Natural killer cell (primary cell): Measurements from ENCODE around the gene VPS18. TPM values are rescaled to one million over a fixed set of nuclear protein-coding genes. Genes with fewer than 3 reads are reported as not detected.

ENCODE experiments used
- ATAC-seq, 3 donors: fragments of 150-1000 bp in 2 of 3; fragments of 200-7000 bp in 1 of 3; cut with Tn5 transposase; 1 replicate in 1 of 3; 2 replicates in 2 of 3; pipeline ENCODE4 v1.10.0; 2021; ENCODE audit warnings: mild to moderate bottlenecking in 2 of 3, moderate library complexity in 2 of 3
- DNase-seq, 2 donors: peaks; one replicate each; pipeline versions ENCODE4 v3.0.0 to v3.0.0-alpha.2; 2013 to 2021; ENCODE audit warnings: mixed read lengths in 1 of 2
- H3K27ac ChIP-seq: one replicate; pipeline ENCODE4 v1.5.1; 2013; ENCODE audit warnings: mild to moderate bottlenecking, low read length
- H3K27me3 ChIP-seq: one replicate; pipeline ENCODE4 v1.6.1; 2013; ENCODE audit warnings: low read length; ENCODE audit not compliant: control insufficient read depth, insufficient read depth
- H3K36me3 ChIP-seq: one replicate; pipeline ENCODE4 v1.6.1; 2013; ENCODE audit warnings: low read length; ENCODE audit not compliant: control insufficient read depth, insufficient read depth
- H3K4me1 ChIP-seq: one replicate; pipeline ENCODE4 v1.6.1; 2013; ENCODE audit warnings: low read length; ENCODE audit not compliant: control insufficient read depth, insufficient read depth
- H3K4me3 ChIP-seq: one replicate; pipeline ENCODE4 v1.5.1; 2013; ENCODE audit warnings: low read length
- H3K9me3 ChIP-seq: one replicate; pipeline ENCODE4 v1.6.1; 2013; ENCODE audit warnings: low read length; ENCODE audit not compliant: control insufficient read depth, insufficient read depth
- H3K27ac Mint-ChIP-seq, 2 donors: one replicate each; pipeline ENCODE4 v1.8.0; 2022; ENCODE audit warnings: mild to moderate bottlenecking in 2 of 2, mixed read lengths in 2 of 2, moderate library complexity in 1 of 2
- H3K27me3 Mint-ChIP-seq, 2 donors: one replicate each; pipeline ENCODE4 v1.8.0; 2022; ENCODE audit warnings: low read depth in 2 of 2, mixed read lengths in 2 of 2
- H3K36me3 Mint-ChIP-seq: one replicate; pipeline ENCODE4 v1.8.0; 2022; ENCODE audit warnings: mixed read lengths
- H3K4me1 Mint-ChIP-seq, 2 donors: one replicate each; pipeline ENCODE4 v1.8.0; 2022; ENCODE audit warnings: mixed read lengths in 2 of 2
- H3K4me3 Mint-ChIP-seq: one replicate; pipeline ENCODE4 v1.8.0; 2022; ENCODE audit warnings: mild to moderate bottlenecking, moderate library complexity, mixed read lengths
- H3K9me3 Mint-ChIP-seq, 2 donors: one replicate each; pipeline ENCODE4 v1.8.0; 2022; ENCODE audit warnings: mixed read lengths in 2 of 2
- WGBS: methylation state at CpG from one replicate; pipeline ENCODE4 v1.1.7; 2013; ENCODE audit warnings: missing lambda C conversion rate; ENCODE audit not compliant: insufficient coverage; 5-methylcytosine and 5-hydroxymethylcytosine counted together
- intact Hi-C: fragments of 100-400 bp; cut with micrococcal nuclease; formaldehyde crosslinking; loops from one replicate; pipeline ENCODE4 v1.14.2; 2022
- total RNA-seq, 4 donors: library from RNA; stranded (reverse); fragments of 120-200 nt in 1 of 4; gene quantifications; one replicate each; pipeline versions ENCODE4 v1.2.3 to v1.2.4, GENCODE V29; 2013 to 2022
- TF ChIP-seq, protein P1 (sequence below): fragments of 200-600 bp; IDR thresholded peaks from one replicate; pipeline ENCODE4 v1.8.0; 2022; ENCODE audit warnings: antibody characterized with exemption

VPS18 gene
- total RNA-seq, 3 donors from 2014 or later (not counting 1 experiment from before 2014, with no cell fraction given), result 30.8 to 35.6 (median 34.1) TPM

DNA sequence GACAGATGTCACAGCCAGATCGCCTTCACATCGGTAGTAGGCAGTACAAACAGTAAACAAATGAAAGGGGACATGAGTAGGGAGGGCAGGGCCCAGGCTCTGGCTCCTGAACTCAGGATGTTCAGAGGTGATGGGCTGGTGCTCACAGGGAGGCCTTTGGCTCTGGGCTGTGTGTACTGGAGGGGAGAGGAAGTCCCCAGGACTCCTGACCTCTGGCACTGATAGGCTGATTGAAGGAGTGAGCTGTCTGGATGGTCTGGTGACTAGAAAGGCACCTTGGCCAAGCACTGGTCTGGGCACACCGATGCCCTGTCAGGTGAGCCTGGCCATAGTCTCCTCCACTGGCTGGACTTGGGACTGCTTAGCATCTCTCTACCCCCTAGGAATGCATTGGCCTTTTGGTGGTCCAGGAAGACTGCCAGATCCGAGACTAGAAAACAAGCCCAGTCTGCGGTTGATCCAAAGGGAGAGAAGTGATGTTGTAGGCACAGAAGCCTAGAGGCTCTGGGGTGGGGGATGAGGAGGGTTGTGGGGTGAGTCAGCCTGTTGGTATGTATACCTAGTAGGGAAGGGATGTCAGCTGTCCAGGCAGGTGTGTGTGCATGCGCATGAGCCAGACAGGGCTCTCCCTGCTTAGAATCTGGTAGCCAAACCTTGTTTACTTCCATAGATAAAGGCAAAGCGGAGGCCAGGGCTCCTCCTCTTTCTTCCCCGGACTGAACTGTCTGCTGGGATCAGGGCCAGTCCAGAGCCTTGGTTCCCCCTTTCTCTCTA, 48.6 kb upstream of the VPS18 start:
- no peaks in the 10 kb centered on the region for H3K9me3 Mint-ChIP-seq
- H3K36me3 Mint-ChIP-seq, result no peaks in the 10 kb centered on the region
- H3K27ac Mint-ChIP-seq, result no peak overlapping the region

DNA sequence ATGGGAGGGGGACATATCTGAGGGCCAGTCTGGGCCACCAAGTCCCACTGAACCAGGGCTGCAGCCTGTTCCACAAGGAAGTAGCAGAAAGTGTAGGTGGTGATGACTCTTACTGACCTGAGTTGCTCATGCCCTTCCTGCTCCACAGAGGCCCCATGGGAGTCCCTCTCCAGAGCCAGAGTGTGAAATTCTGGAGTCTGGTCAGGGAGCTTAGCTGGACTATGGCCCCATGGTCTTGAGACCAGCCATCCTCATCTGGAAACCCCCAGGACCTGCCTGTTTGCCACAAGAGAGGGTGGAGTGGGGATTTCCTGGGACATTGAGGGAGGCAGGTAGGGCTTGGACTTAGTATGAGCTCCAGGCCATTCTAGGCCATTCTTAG, 47.4 kb upstream of the VPS18 start:
- Mint-ChIP-seq H3K4me3 (no peak overlapping the region), H3K9me3 (no peaks in the 10 kb centered on the region), H3K27ac (no peak overlapping the region), H3K36me3 (no peaks in the 10 kb centered on the region), H3K27me3 (peaks cover 12 to 30% of the 10 kb centered on the region in 2 donors), H3K4me1 (peaks cover 6% of the 10 kb centered on the region in 2 donors)
- ATAC-seq (no peak), DNase-seq (no peak)
- TF ChIP-seq, protein P1, sequence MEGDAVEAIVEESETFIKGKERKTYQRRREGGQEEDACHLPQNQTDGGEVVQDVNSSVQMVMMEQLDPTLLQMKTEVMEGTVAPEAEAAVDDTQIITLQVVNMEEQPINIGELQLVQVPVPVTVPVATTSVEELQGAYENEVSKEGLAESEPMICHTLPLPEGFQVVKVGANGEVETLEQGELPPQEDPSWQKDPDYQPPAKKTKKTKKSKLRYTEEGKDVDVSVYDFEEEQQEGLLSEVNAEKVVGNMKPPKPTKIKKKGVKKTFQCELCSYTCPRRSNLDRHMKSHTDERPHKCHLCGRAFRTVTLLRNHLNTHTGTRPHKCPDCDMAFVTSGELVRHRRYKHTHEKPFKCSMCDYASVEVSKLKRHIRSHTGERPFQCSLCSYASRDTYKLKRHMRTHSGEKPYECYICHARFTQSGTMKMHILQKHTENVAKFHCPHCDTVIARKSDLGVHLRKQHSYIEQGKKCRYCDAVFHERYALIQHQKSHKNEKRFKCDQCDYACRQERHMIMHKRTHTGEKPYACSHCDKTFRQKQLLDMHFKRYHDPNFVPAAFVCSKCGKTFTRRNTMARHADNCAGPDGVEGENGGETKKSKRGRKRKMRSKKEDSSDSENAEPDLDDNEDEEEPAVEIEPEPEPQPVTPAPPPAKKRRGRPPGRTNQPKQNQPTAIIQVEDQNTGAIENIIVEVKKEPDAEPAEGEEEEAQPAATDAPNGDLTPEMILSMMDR, result no peak
- H3K9me3 ChIP-seq, result no peaks in the 10 kb centered on the region
- H3K4me1 ChIP-seq, result peaks cover 34% of the 10 kb centered on the region
- intact Hi-C loops, result no loop called here
- peak overlapping the region; percentile 2 for H3K27ac ChIP-seq
- H3K36me3 ChIP-seq, result no peaks in the 10 kb centered on the region
- H3K4me3 ChIP-seq, result no peak overlapping the region
- H3K27me3 ChIP-seq, result peaks cover 12% of the 10 kb centered on the region

More for the DNA sequence above, 48.6 kb upstream of the VPS18 start:
- Histone ChIP-seq H3K27me3 (peaks cover 12% of the 10 kb centered on the region), H3K27ac (no peak overlapping the region), H3K36me3 (no peaks in the 10 kb centered on the region), H3K9me3 (no peaks in the 10 kb centered on the region), H3K4me3 (no peak overlapping the region), H3K4me1 (peaks cover 34% of the 10 kb centered on the region)
- Mint-ChIP-seq H3K27me3 (peaks cover 20 to 28% of the 10 kb centered on the region in 2 donors), H3K4me1 (peaks cover 6% of the 10 kb centered on the region in 2 donors), H3K4me3 (peak overlapping the region; percentile 21)
- no peak for ATAC-seq
- WGBS, result 90% methylated on average over 8 of the region's 8 CpGs
- DNase-seq, result no peak
- TF ChIP-seq, protein P1, result no peak
- intact Hi-C loops, result no loop called here

DNA sequence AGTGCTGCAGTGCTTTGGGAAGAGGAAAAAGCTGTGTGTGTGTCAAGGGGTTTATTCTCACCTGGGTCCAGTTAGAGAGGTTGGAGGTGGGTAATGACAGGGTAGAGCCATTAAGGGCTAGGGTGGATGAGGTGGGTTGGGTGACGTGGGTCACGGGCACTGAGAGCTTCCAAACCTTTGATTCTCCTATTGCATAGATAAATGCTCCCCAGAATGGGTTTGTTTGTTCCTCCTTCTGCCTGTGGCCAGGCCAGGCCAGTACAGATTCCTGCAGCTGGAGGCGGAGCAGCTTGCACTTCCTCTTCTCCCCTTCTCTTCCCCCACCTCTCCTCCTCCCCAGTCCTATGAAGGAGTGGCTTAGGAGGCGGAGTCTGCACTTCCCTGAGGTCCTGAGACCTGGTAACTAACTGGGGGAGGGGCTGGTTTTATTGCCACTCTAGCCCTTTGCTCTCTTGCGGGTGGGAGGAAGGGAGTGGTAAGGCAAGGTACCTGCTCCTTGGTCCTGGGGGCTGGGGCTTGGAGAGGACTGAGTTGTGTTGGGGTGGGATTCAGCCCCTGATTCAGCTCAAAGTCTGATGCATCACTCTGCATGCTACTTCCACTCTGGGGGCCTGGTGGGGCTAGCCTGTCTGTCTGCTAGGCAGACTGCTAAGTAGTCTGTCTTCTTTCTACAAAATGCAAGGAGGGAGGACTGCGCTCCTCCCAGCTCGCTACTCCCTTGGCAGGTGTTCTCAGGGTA, 46.9 kb upstream of the VPS18 start:
- H3K9me3 ChIP-seq, result no peaks in the 10 kb centered on the region
- Mint-ChIP-seq H3K4me3 (no peak overlapping the region), H3K9me3 (no peaks in the 10 kb centered on the region), H3K27ac (no peak overlapping the region), H3K27me3 (peaks cover 8 to 30% of the 10 kb centered on the region in 2 donors), H3K4me1 (peaks cover 6% of the 10 kb centered on the region in 2 donors), H3K36me3 (no peaks in the 10 kb centered on the region)
- H3K4me1 ChIP-seq, result peaks cover 34% of the 10 kb centered on the region
- intact Hi-C loops, result no loop called here
- ATAC-seq, result peak in 2 of 3 donors; percentile 33 to 62
- H3K27me3 ChIP-seq, result peaks cover 12% of the 10 kb centered on the region
- TF ChIP-seq, protein P1, result no peak
- no peaks in the 10 kb centered on the region for H3K36me3 ChIP-seq
- H3K27ac ChIP-seq, result peak overlapping the region; percentile 2
- DNase-seq, result no peak
- 63% methylated on average over 5 of the region's 7 CpGs for WGBS
- H3K4me3 ChIP-seq, result no peak overlapping the region
